Measurements from ENCODE around the gene CKAP4.
A peak's percentile ranks its signal among the peaks of the same experiment; 100 is the strongest.

Gene CKAP4

DNA sequence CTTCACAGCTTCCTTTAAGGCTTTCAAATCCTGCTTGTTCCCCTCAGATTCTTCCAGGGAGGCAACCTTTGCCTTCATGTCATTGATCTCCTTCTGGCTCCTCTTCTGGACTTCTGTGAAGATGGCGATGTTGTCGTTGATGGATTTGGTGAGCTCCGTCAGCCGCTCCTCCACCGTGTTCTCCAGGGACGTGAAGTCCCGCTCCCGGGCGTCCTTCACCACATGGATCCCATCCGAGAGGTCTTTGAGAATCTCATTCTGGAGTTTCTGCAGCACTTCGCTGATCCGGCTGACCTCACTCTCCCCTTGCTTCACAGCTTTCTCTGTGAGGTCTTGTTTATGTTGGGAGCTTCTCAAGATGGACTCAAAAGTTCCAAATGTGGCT lies 7.9 kb downstream of the CKAP4 start:
- no peak for DNase-seq

GRCh38 chr12:106239241-106239950 lies 8.4 kb downstream of the CKAP4 start:
- DNase-seq: no peak

DNA sequence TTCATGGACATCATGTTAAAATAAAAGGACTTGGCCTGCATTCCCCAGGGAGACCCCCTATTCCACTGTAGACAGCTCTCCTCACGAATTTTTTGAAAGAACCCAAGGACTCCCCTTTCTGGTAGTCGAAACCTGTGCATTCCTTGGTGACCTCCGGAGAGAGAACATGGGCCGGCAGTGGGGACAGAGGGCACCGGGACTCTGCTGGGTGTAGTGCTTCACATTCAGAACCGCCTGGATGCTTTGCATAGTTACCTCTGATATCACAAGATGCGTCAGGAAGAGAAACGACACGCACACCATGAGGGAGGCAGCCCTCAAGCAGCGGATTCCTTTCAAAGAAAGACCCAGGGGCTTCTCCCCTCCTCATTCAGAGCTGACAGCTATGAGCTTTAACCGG lies 9.7 kb downstream of the CKAP4 start:
- DNase-seq: no peak

DNA sequence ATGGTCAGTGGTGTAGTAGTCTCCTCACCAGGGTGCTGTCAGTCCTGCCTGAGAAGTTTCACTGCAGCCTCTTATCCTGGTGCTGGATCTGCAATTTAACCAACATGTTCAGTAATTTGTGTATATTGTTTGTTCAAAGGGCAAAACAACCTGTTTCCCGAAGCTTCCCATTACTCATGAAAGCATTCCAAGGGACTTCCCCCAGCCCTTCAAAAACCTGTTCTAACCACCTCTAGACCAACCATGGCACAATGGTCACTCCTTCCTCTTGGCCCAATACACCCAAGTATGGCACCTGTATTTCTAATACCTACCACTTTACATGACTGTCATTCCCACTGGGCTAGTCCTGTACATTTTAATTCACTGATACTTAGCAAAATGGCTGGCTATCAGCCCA lies 12.1 kb downstream of the CKAP4 start:
- DNase-seq: no peak

- no peak for DNase-seq
These were observed 13.4 kb downstream of the CKAP4 start for GRCh38 chr12:106234449-106234848.

GRCh38 chr12:106233011-106233410 lies 14.8 kb downstream of the CKAP4 start:
- DNase-seq: no peak

DNA sequence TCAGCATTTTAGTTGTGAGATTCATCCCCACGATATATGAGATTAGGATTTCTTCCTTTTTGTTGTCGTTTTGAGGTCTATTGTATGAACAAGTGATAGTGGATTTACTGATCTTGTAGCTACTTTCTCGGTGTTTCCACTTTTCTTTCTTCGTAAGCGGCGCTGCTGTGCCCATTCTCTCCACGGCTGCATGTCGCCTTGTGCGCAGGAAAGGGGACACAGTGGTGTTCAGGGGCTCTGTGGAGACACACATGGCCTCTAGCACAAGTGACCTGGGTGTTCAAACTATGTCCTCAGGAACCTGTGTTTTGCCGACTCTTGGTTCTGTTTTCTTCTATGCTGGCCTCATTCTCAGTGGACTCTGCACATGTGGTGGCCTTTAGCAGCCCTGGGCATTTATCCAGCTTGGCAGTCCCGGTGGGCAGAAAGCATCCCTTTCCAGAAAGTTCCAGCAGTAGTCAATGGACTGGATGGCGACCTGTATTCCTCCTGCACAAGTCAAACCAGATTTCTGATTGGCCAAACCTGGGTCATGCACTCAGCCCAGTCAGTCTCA lies 18.7 kb downstream of the CKAP4 start:
- no peak for DNase-seq

- no peak for DNase-seq
These were observed 19.5 kb downstream of the CKAP4 start for GRCh38 chr12:106228320-106228710.

- peak; percentile 61 for DNase-seq
These were observed 20.0 kb downstream of the CKAP4 start for GRCh38 chr12:106227641-106228319.

- peak; percentile 31 for DNase-seq
These were observed 20.8 kb downstream of the CKAP4 start for GRCh38 chr12:106226884-106227640.

- DNase-seq: no peak
These were observed 23.5 kb downstream of the CKAP4 start for GRCh38 chr12:106224355-106224706.

DNA sequence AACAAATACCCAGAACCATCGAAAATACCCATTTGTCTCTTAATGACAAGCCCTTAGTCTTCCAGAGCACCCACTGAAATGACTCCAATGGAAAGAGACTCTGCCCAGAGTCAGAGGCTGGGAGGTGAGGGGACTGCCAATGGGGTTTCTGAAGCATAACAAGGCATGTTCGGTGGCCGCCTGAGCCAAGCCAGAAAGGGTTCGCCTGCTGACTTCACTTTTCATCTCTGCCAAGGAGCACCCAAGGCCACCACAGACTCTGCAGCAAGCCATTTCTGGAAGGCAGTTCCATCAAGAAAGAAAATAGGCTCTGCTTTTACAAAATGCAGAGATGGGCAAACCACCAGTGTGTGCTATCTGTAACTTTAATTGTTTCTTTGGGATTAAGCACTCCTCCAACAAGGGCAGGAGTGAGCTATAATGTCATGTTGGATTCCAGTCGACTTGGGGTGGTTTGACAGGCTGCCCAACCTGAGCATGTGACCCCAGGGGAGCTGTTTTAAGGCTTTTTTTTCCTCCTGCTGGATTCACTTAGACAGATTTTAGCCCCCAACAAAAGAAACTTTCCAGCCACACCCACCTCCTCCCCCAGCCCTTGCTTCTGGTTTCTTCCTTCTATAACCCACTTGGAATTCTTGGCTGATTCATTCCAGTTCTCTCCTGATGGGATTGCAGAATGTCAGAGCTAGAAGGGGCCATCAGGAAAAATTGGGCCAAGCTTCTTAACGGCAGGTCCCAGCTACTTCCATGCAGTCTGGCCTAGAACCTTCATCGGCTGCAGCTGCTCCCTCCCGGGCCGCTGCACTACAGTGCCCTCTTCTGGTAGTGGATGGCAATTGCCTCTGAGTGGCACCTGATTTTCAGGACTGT lies 24.1 kb downstream of the CKAP4 start:
- peak; percentile 76 for DNase-seq

DNA sequence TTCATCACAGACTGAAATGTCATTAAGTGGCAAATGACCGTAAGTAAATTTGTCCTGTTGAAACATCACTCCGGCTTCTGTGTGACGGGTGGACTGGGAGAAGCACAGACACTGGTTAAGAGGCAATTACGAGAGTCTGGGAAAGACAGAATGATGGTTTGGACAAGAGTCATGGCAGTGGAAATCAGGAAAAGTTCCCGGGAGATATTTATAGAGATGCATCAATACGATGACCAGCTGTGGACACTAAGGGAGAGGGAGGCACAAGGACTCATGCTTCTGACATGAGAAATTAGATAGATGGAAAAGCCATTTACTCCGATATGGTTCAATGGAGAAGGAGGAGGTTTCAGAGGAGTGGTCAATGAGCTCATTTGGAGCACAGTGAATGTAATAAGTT lies 27.3 kb downstream of the CKAP4 start:
- DNase-seq: no peak

GRCh38 chr12:106219043-106219442 lies 28.8 kb downstream of the CKAP4 start:
- no peak for DNase-seq

DNA sequence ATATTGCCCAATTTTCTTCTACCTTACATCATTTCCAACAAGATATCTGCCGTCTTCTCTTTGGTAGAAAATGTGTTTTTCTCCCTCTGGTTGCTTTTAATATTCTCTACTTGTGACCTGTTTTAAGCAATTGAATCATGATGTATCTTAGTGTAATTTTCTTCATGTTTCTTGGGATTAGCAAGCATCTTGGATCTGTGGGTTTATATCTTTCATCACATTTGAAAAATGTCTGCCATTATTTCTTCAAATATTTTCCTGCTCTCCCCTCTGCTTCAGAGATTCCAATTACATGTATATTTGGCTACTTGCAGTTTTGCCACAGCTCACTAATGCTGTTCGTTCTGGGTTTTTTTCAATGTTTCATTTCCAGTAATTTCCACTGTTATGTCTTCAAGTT lies 30.1 kb downstream of the CKAP4 start:
- no peak for DNase-seq

GRCh38 chr12:106214571-106214970 lies 33.2 kb downstream of the CKAP4 start:
- no peak for DNase-seq

DNA sequence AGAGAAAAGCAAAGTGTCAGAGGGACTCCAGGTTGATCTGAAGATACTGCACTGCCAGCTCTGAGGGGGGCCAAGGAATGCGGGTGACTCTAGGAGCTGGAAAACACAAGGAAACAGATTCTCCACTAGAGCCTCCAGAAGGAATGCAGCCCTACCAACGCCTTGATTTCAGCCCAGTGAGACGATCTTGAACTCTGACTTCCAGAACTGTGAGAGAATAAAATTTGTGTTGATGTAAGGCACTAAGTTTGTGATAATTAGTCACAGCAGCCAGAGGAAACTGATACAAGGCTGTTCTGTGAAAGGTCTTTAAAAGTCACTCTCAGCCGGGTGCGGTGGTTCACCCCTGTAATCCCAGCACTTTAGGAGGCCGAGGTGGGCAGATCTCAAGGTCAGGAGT lies 34.2 kb downstream of the CKAP4 start:
- no peak for DNase-seq

DNA sequence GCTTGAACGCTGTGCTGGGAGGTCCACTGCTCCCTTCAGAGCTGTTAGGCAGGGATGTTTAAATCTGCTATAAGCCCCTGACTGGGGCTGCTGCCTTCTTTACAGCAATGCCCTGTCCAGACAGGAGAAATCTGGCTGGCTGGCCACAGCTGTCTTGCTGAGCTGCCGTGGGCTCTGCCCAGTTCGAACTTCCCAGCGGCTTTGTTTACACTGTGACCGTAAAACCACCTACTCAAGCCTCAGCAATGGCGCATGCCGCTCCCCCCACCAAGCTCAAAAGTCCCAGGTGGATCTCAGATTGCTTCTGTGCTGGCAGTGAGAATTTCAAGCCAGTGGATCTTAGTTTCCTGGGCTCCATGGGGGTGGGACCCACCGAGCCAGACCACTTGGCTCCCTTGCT lies 35.8 kb downstream of the CKAP4 start:
- DNase-seq: no peak

DNA sequence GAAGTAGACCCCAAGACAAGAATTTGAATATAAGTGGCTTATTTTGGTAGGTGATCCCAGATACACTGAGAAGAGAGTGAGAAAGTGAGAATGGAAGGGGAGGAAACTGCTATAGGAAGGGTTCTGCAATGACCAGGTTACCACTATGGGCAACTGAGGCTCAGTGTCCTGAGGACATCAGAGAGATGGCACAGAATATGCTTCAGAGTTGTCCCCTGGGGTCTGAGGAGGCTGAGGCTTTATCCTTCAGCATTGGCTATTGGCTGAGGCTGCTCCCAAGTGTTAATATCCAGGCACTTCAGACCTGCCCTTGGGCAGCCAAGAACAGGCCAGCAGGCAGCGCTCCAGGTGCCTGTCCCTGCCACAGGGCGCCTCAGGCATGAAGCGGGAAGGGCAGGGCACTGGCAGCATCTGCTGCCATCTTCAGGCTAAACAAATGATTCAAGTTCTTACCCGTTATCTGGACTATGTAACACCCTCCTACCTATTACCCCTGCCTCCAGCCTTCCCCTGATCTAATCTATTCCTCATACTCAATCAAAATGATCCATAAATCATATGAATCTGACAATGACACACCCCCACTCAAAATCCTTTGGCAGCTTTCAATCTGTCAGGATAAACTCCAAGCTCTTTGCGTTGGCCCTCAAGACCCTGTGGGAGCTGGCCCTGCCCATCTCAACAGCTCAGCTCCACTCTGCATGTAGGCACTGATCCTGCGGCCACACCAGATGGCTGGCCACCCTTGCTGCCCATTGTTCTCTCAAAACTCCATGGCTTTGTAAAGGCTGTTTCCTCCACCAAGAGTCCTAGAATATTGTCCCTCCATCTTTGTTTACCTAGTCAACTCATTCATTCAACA lies 42.4 kb downstream of the CKAP4 start:
- DNase-seq: no peak

- DNase-seq: no peak
These were observed 43.5 kb downstream of the CKAP4 start for GRCh38 chr12:106204312-106204711.

- no peak for DNase-seq
These were observed 49.8 kb downstream of the CKAP4 start for GRCh38 chr12:106197906-106198623.
